HG03108 (cell line): ENCODE measurements around the gene CNPY2.
"Not testable (repeated sequence)": the region's sequence is repeated elsewhere in the genome, so short reads cannot be mapped to it uniquely, and the experiment has no call there.

Experiments used
- ATAC-seq: cut with Tn5 transposase; IDR thresholded peaks from one replicate; pipeline ENCODE4 v1.9.1; 2021; ENCODE audit warnings: moderate library complexity; ENCODE audit not compliant: unreplicated experiment

CNPY2 gene

GRCh38 chr12:56315622-56316473 lies at the start of gene CNPY2:
CNPY2 (minus strand) TSS chr12:56315988; CDS start chr12:56315217, 771 bp downstream.
- ATAC-seq = peak; percentile 90

GRCh38 chr12:56362130-56363059 lies 46.6 kb upstream of the CNPY2 start, which contains the start of gene APOF:
APOF (minus strand) TSS chr12:56362857; CDS start chr12:56362745, 112 bp downstream.
- no peak for ATAC-seq

DNA sequence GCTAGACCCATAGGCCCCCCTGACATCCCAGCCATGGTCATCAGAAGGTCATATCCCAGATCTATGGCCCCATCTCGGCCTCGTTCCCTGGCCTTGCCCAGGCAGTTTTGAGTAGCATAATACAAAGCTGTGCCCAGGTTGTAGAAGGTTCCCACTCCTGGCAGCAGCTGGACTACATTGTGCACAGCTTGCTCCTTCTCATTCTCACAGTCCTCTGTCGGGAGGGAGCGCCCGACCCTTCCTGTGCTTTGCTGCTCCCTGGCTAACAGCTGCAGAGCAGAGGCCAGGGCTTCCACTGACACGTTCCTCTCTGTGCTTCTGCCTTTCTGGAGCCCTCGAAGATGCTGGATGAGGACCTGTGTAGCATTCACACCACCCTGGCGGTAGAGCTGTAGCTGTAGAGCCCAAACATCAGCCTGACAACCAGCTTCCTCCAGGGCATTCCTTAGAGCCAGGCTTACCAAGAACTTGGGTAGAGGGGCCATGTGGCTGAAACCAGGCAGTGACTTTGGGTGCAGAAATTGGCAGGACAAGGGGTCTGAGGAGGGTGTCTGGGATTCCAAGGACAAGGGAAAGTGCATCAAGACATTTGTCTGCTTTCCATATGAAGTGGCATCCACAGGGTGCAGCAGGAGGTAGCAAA lies 45.8 kb upstream of the CNPY2 start:
- ATAC-seq = no peak

DNA sequence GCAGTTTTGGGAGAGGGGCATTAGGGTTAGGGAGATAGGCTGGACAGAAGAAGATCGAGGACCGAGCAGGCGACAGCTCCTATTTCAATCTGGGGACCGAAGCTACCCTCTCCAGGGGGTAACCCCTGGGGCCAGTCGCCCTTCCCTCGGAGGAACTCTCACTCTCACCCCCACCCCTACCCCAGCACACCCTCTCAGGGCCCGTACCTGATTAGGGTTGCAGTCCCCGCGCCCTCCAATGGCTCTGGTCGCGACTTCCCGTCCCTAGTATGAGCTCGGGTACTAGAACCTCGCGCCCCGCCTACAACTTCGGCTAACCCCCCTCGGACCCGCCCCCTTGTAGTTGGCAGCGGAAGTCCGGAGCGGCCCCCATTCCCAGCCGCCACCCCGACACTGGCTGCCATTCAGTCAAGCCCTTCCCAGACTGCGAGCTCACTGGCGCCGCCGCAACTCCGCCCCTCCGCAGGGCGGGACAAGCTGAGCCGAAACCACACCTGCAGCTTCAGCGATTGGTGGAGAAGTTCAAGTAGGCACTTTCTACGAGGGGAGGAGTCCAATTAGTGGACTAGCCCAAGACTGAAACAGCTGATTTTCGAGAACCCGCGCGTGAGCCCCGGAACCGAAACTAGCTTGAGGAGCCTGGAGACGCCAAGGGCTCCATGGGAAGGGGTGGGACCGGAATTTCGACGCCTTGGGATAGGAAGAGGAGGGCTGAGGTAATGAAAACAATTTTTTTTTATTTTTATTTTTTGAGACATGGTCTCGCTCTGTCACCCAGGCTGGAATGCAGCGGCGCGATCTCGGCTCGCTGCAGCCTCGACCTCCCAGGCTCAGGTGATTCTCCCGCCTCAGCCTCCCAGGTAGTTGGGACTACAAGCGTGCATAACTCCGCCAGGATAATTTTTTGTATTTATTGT lies 44.3 kb upstream of the CNPY2 start, which contains the start of gene STAT2:
Gene STAT2, minus strand, starts transcription at position 257 of the 917 bp plus-strand sequence. CDS start 3,536 bp downstream, outside the sequence.
- ATAC-seq = peak; percentile 94

DNA sequence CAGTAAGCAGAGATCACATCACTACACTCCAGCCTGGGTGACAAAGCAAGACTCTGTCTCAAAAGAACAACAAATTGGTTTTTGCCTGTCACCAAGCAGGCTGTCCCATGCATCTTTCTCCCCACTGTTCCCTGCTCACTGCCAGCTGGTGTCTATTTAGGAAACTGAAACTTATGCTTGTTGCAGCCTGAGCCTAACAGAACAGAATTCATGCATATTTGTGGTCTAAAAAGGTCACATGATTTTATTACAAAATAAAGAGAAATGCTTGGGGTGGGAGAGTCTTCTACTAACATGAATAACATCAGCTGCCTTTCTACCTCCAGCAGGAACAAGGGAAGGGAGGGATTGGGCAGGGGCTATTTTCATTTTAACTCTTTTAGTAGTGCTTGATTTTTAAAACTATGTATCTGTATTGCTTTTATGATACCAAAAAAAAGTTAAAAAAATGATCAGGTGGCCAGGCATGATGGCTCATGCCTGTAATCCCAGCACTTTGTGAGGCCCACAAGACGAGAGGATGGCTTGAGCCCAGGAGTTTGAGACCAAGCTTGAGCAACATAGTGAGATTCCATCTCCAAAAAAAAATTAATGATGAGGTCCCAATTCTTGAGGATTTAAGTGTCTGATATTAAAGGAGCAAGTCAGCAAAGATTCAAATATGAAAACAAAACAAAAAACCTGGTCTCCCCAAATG lies 43.2 kb upstream of the CNPY2 start:
- ATAC-seq = no peak

- ATAC-seq = no peak
These were observed 35.5 kb upstream of the CNPY2 start for GRCh38 chr12:56351325-56351724.

- no peak for ATAC-seq
These were observed 34.9 kb upstream of the CNPY2 start for GRCh38 chr12:56350662-56351061.

DNA sequence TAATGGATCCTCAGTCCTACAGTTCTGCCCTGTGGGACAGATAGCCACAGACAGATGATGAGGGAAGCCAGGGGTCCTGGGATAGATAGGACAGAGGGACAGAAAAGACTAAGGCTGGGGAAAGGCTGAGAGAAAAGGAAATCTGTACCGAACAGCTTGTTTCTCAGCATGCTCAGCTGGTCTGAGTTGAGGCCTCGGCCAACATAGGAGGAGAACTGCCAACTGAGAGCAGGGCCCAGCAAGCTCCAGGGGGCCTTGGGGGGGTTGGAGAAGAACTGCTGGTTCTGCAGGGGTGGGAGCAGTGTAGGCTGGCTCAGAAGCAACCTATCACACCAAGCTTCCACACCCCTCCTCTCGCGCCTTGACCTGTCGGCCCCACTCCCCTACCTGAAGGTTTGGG lies 33.0 kb upstream of the CNPY2 start:
- ATAC-seq = no peak

- ATAC-seq = not testable (repeated sequence)
These were observed 31.5 kb upstream of the CNPY2 start for GRCh38 chr12:56347255-56347654.

GRCh38 chr12:56346675-56347074 lies 30.9 kb upstream of the CNPY2 start:
- no peak for ATAC-seq

DNA sequence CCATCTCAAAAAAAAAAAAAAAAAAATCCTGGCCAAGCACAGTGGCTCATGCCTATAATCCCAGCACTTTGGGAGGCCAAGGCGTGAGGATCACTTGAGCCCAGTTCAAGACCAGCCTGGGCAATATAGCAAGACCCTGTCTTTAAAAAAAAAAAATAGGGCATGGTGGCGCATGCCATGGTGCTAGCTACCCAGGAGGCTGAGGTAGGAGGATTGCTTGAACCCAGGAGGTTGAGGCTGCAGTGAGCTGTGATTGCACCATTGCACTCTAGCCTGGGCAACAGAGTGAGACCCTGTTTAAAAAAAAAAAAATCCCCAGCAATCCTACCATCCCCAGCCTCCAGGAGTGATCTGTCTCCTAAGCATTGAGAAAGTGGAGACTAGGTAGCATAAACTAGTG lies 26.5 kb upstream of the CNPY2 start:
- ATAC-seq = not testable (repeated sequence)

DNA sequence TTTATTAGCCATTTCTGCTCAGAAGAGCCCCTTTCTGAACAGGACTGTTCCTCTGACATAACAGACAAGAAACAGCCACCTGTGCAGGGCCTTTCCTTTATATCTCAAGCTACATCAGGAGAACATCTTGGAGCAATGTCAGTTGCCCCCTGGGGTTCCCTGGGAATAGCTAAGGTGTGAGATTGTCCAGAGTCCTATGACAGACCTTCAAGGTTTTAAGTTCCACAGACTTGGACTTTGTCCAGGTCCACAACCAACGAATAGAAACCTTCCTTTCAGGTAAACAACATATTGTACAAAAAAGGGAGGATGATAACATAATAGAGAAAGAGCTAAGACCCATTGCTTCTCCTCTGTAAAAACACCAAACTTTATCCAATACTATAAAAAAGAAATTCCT lies 25.8 kb upstream of the CNPY2 start:
- ATAC-seq = no peak

DNA sequence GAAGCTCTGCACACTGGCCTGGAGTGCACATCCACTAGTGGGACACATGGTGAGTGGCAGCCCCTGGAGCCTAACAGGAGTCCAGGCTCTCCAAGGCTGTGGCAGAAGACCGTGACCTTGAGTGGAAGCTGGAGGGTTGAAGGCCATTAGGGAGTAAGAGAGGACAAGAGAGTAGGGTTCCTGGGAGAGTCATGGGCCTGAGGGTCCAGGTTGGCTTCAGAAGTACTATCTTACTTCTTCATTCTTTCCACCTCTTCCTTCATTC lies 23.3 kb upstream of the CNPY2 start:
- peak; percentile 2 for ATAC-seq

GRCh38 chr12:56338308-56339157 lies 22.7 kb upstream of the CNPY2 start, which contains the start of gene IL23A:
IL23A (plus strand) TSS chr12:56338884; CDS start chr12:56339045, 161 bp downstream.
- peak; percentile 37 for ATAC-seq

- no peak for ATAC-seq
These were observed 22.0 kb upstream of the CNPY2 start for GRCh38 chr12:56337753-56338251.

GRCh38 chr12:56336361-56337167 lies 20.8 kb upstream of the CNPY2 start:
- no peak for ATAC-seq

GRCh38 chr12:56335527-56335926 lies 19.7 kb upstream of the CNPY2 start:
- not testable (repeated sequence) for ATAC-seq

- ATAC-seq = no peak
These were observed 18.7 kb upstream of the CNPY2 start for GRCh38 chr12:56334490-56334793.
